NCI-H526 treated with DMSO at 0.1 percent for 48 hours (cell line): ENCODE data around the gene GNRHR.
"Not testable (repeated sequence)": the region's sequence is repeated elsewhere in the genome, so short reads cannot be mapped to it uniquely, and the experiment has no call there.

Source experiments
- DNase-seq: peaks from one replicate; lab custom pipeline; 2025; lab: John Stamatoyannopoulos, UW

Gene GNRHR, protein sequence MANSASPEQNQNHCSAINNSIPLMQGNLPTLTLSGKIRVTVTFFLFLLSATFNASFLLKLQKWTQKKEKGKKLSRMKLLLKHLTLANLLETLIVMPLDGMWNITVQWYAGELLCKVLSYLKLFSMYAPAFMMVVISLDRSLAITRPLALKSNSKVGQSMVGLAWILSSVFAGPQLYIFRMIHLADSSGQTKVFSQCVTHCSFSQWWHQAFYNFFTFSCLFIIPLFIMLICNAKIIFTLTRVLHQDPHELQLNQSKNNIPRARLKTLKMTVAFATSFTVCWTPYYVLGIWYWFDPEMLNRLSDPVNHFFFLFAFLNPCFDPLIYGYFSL

DNA sequence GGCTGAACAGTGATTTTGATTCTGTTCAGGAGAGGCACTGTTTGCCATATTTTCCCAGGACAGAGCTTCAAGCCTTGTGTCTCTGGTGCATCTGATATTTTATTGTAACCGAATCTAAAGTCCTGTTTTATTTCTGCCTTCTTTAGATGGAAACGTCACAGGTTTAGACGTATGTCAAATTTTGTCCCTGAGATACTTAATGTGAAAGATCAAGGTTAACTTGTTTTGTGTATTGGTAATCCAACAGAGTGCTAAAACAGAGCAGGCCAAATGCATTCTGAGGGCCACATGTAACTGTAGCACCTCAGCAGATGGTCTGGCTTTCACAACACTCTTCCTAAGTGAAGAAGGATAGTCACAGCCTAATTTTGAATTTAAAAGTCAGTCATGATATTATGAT, at the start of gene GNRHR:
GNRHR (minus strand) TSS at position 101 of the 400 bp plus-strand sequence; CDS start at position 48, 53 bp downstream.
- DNase-seq = no peak

GRCh38 chr4:67796810-67797209, 42.6 kb upstream of the GNRHR start:
- DNase-seq = no peak

GRCh38 chr4:67790721-67791120, 36.5 kb upstream of the GNRHR start:
- no peak for DNase-seq

DNA sequence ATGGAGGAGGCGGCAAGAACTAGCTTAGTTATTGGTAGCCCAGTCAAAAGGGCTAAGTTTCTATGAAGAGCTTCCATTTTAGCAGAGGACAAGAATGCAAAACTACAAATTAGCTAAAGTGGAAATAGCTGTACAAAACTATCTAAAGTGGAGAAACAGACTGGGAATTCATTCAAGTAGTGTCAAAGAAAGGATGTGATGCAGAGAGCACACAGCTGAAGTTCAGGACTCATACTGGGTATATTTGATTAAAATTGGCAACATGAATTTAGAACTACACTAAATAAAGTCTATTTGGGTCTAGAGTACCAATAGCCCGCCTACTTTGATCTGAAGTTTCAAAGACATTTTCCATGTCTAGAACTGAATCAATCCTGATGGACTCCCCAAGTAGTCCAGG, 33.1 kb upstream of the GNRHR start:
- no peak for DNase-seq

DNA sequence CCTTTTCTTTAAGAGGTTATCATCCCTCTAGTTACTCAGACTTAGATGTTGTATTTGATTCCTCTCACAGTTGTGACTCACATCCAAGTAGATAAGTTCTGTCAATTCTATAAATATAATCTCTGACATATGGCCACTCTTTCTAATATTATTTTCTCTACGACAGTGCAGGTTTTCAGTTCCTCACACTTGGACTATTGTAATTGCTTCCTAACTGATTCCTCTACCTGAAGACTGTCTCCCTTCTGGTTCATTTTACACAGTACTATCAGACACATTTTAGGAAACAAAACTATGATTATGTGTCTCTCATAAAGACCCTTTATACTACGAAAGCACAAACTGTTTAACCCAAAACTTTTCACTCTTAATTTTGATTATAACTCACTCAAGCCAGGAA, 31.3 kb upstream of the GNRHR start:
- no peak for DNase-seq

DNA sequence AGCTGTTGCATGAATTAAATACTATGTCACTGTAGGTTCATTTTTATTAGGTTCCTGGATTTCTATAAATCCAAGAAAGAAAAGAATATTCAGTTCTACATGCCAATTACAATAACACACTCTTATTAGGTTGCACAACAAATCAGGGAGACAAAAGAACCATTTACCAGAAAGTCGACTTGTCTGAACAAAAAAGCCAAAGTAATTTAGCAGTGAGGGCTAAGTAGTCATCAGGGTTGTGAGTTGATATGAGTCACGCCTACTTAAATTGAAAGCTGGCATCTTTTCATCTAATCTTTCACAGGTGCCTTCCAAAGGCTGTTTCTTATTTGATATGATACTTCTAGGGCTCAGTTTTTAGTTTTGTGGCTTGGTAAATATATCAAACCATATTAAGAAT, 25.4 kb upstream of the GNRHR start:
- no peak for DNase-seq

DNA sequence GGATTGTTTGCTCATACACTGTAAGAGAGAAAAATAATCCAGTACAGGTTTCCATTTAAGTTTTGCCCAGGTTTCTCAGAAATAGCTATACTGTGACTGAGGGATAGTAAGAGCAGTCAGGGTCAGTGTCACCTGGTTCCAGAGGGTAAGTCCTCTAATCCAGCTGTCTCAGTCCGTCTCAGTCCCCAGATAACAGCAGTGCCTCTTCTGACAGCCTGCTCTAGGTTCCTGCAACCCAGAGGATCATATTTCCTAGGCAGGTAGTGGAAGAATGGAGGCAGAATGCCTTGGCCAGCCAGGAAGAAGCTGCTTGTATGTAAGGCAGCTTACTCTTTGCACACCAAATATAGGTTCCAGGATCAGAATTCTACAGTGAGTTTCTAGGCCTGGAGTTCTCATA, 22.6 kb upstream of the GNRHR start:
- DNase-seq = no peak

DNA sequence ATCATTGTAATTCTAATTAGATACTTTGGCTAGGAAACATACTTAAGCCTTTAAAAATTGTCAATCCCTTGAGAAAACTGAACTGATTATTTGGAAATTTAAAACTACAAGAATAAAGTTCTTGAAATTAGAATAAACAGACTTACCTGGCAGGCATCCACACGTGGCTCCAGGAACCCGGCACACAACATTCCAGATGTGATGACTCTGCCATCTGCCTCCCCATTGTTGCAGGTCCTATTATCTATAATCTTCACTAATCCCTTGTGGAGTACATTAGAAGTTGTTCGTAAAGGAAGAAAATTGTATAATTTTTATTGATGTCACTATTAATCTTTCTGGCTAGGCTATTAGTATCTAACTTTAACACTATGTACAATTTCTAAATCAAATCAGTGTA, 16.2 kb upstream of the GNRHR start:
- no peak for DNase-seq

- DNase-seq = no peak
These were observed 11.7 kb upstream of the GNRHR start for GRCh38 chr4:67765928-67766327.

DNA sequence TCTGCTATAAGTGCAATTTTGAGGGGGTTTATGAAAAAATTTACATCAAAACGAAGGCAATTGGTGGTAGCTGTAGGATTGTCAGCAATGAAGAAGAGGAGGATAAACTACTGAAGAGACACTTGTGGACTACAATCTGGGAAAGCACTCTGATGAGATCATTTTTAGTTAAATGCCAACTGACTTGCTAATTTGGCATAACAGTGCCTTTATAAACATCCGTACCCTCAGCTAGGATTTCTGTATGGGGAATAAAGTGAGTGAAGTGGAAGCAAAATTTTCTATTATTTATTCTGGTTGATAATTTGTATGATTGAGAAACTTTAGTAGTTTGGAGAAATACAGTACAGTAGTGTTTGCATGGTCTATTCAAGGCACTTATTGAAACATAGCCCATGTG, 11.2 kb upstream of the GNRHR start:
- DNase-seq = no peak

DNA sequence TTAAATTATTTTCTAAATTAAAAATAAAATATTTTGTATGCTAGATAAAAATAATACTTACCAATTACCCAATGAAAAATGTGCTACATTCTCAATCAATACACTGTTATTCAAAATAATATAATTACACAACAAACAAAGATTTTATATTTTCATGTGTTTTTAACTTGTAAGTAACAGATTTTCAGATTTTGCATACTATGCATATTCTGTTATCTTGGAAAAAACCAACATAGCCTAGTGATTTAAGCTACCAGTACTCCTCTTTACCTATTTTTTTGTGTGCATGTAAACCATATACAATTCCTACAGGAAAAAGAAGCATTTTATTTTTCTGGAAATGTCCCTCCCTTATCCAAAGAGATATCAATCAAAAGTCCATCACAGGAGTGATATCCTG, 10.0 kb upstream of the GNRHR start:
- no peak for DNase-seq

- DNase-seq = no peak
These were observed 7.9 kb upstream of the GNRHR start for GRCh38 chr4:67762086-67762485.

- not testable (repeated sequence) for DNase-seq
These were observed 2.8 kb upstream of the GNRHR start for GRCh38 chr4:67756991-67757390.

DNA sequence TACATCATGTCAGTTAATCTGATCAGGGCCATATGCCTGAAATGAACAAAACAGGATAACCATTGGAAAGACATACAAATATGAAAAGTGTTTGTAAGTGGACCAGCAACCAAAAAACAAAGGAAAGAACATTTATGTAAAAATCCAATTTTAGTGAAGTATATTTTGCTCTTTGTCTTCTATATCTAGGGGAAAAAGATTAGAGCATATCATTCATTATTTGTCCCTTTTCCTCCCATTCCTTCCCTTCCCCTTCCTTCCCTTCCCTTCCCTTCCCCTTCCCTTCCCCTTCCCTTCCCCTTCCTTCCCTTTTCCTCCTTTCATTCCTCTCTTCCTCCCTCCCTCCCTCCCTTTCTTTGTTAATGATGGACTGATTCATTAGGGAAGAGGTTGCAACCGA, 1.8 kb upstream of the GNRHR start:
- no peak for DNase-seq

DNA sequence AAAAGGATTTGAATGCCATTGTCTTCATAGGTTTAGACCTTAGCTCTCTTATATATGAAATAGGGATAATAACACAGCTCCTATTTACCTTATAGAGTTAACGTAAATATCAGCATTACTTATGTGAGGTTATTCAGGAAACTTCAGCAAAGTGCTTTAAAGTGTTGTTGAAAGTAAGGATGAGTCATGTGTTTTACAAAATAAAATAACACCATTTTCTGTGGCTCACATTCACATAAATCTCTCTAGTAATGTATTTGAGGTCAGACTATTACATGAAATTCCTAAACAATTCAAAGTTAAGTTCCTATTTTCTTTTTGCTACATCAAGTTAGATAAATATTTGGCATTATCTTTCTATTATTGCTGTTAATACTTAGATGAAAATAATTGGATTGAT, 2.9 kb downstream of the GNRHR start:
- DNase-seq = no peak

DNA sequence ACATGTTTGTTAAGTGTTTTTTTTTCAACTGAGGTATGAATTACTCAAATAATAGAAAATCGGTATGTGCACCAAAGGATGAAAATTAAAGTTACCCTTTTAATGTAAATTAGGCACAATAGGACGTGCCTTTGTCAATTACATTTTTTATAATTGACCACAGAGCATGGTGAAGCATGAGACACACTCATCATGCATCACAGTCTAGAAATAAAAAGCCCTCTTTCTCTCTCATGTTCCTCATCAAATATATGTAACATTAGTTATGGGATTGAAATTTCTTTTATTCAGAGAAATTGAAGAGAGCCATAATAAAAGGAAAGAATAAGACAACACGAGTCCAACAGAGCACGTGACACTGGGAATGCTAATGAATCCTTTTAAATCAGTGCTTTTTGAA, 3.5 kb downstream of the GNRHR start:
- DNase-seq = no peak

- DNase-seq = no peak
These were observed 4.9 kb downstream of the GNRHR start for GRCh38 chr4:67749286-67749685.

GRCh38 chr4:67746797-67747495, 7.2 kb downstream of the GNRHR start:
- DNase-seq = peak; percentile 29

- DNase-seq = no peak
These were observed 9.5 kb downstream of the GNRHR start for GRCh38 chr4:67744561-67745283.

DNA sequence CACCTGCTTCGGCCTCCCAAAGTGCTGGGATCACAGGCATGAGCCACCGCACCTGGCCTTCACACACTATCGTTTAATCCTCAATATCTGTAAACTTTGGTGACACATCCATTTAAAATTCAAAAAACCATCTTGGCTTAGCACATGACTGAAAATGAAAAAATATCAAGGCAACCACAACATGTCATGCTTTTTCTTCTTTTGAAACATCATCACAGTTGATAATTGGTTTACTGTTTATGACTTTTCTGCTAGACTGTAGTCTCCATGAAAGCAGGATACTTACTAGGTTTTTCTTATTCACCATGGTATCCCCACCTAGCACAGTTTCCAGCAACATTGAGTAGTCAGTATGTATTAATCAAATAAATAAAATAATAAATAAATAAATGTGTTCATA, 11.0 kb downstream of the GNRHR start:
- no peak for DNase-seq

GRCh38 chr4:67736262-67736661, 17.9 kb downstream of the GNRHR start:
- DNase-seq = no peak

DNA sequence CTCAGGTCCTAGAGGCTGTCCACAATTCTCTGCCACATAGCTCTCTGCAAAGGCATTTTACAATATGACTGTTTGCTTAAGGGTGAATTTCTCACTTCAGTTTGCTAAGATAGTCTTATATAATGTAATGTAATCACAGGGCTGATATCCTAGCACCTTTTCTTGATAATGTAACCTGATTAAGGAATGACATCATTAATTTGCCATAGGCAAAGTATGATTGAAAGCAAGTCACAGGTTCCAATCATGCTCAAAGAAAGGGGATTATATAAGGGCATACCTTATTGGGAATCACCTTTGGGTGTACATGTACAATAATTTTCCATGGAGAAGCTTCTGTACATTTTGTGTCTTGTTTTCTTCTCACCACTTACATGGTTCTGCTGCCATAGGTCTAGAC, 18.9 kb downstream of the GNRHR start:
- DNase-seq = no peak

GRCh38 chr4:67730511-67730910, 23.7 kb downstream of the GNRHR start:
- DNase-seq = not testable (repeated sequence)
